Superior temporal gyrus (tissue), 1 donor: Measurements from ENCODE around the gene ACYP2.
"Not testable (repeated sequence)": the region's sequence is repeated elsewhere in the genome, so short reads cannot be mapped to it uniquely, and the experiment has no call there.

Experiments
- DNase-seq: peaks from one replicate; pipeline ENCODE4 v3.0.0-alpha.2; 2016; ENCODE audit errors: extremely low spot score

The ACYP2 gene

DNA sequence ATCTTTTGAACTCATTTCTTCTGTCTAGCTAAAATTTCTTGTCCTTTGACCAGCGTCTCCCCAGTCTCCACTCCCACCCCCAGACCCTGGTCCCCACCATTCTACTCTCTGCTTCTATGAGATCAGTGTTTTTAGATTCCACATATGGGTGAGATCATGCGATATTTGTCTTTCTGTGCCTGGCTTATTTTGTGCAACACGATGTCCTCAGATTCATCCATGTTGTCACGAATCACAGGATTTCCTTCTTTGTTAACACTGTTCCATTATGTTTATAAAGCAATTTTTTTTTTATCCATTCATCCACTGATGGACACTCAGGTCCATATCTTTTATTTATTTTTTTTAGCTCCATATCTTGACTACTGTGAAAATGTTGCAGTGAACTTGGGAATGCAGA lies 16.0 kb upstream of the ACYP2 start:
- DNase-seq, result no peak

DNA sequence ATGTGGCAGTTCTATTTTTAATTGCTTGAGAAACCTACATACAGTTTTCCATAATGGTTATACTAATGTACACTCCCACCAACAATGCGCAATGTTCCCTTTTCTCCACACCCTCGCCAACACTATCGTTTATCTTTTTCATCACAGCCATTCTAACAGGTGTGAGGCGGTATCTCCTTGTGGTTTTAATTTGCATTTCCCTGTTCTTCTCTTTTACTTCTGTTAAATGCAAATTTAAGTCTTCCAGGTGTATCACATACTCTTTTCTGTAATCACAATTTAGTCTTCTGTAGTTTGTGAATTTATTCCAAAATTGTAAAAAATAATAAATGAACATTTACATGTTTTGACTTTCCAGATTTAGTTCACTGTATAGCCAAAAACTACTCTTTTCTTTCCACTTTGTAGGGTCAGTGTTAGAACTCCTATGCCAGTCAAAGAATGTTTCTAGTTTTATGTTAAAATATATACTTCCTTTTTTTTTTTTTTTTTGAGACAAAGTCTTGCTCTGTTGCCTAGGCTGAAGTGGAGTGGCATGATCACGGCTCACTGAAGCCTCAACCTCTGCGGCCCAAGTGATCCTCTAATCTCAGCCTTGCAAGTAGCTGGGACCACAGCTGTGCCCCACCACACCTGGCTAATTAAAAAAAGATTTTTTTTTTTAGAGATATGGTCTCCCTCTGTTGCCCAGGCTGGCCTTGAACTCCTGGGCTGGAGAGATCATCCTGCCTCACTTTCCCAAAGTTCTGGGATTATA lies 15.4 kb upstream of the ACYP2 start:
- DNase-seq, result no peak

DNA sequence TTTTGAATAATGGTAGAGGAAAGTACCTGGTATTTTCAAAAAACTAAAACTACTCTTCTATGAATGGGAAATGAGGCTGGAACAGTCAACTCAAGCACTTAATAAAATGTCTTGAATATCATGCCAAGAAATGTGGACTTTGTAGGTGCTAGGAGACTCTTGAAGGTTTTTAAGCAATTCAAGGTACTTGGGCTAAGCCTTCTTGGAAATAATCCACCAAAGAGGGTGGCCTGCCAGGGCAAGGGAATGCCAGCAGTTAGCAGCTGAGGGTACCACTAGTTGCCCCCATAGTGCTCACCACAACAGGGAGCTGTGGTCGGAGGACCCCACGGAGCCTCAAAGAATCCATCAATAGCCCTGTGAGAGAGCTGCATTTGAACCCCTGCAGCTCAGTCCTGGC lies 14.6 kb upstream of the ACYP2 start:
- no peak for DNase-seq

DNA sequence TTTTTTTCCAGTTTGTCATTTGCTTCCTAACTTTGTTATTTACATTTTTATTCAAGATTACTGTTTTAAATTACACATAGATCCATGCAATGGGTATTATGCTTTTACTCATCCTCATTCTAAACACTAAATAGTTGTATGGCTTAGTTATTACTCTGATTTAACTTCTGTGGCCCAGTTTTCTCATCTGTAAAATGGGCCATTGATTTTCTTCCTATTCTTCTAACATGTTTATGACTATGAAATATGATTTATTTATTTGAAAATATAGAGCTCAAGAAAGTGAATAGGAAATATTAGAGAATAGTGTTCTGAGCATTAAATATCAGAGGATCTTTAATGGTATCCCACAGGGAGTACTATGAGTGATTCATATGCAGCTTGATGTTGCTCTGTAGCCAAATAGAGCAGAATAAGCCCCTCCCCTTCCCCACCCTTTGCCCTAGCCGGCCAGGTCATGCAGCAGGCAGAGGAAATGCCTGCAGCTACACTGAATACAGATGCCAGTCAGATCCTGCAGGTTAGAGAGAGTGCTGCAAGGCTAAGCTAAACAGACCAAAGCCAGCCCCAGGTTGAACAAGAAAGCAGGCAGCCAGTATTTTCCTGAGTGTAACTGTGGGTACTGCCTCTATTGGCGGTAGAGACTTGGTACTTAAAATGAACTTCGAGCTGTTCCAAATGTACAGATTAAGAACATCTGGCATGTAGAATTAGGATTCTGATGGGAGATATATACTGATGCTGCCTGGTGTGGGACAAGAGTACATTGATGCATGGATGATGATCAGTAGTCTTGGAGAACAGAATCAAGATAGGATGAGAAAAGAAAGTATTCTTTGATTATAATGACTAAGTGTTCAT lies 11.7 kb upstream of the ACYP2 start:
- DNase-seq, result no peak

DNA sequence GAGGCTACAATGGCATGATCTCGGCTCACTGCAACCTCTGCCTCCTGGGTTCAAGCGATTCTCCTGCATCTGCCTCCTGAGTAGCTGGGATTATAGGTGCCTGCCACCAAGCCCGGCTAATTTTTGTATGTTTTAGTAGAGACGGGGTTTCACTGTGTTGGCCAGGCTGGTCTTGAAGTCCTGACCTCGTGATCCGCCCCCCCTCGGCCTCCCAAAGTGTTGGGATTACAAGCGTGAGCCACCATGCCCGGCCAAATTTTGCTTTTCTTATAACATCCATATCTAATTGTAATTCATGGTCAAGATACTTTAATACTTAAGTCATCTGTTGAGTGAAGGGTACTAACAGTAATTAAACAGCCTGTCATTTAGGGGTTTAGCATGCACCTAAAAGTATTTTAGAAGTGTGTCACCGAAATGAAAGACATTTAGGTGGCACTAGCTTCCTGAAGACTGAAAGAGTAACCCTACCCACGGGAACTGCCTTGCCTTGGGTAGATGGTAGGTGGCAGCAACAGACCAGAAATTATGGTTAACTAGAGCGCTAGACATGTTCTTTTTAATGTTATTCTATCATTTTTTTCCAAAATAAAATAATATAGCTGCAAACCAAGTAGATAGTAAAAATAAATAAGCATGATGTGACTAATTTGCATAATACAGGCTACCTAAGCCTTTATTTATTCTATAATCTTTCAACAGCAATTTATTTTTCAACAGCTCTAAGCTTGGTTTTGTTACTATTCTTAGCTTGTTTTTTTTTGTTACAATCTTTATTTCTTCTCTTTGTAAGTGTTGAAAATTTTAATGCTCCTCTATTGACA lies 8.6 kb upstream of the ACYP2 start:
- peak; percentile 87 for DNase-seq

DNA sequence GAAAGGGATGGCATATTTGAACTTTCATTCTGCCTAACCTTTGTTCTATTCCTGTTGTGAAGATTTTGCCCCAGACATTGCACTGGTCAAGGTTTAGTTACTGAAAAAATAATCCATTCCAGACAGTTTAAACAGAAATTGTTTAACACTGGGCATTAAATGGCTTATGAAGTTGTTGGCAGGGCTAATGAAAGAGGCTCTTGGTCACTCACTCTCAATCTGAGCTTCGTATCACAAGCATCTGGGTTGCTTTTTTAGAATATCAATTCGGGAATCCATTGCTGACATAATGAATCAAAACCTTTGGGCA lies 8.0 kb upstream of the ACYP2 start:
- DNase-seq, result peak; percentile 67

DNA sequence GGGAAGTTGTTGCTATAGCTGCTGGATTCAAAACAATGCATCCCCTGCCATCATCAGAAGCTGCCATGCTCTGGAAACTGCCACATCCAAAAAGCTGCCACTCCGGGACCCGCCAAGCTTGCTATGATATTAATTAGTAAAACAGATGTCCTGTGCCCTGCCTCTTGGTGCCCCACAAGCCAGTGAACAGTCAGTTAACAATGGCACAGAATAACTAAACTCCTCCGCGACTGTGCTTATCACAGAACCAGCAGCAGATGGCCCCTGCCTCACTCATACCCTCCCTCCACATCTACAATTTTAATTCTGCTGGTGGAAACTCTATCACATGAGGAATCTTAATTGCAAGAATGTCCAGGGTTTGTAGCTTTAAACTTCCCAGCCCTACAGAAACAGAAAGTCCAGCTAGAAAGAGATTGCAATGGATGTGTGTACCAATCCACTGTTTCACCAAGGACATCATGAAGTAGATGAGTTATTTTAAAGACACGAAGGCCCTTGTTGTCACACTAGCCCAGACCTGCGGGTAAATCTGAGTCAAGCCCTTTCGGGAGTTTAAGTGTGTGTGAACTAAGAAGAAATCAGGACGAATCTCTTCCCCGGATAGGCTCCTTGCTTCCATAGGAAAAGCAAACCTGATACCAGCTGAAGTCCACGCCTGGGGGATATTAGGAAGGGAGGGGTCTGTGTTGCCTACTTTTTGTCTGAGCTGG lies 7.4 kb upstream of the ACYP2 start:
- DNase-seq, result no peak

DNA sequence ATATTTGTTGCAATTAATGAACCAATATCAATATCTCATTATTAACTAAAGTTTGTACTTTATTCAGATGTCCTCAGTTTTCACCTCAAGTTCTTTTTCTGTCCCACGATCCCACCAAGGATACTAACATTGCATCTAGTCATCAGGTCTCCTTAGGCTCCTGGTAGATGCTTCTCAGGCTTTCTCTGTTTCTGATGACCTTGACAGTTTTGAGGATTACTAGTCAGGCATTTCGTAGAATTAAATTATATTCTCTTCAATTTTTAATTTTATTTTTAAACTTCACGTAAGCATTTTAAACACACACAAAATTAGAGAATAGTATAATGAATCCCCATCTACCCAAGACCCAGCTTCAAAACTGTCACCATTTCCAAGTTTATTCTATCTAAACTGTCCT lies 5.6 kb upstream of the ACYP2 start:
- DNase-seq, result no peak

DNA sequence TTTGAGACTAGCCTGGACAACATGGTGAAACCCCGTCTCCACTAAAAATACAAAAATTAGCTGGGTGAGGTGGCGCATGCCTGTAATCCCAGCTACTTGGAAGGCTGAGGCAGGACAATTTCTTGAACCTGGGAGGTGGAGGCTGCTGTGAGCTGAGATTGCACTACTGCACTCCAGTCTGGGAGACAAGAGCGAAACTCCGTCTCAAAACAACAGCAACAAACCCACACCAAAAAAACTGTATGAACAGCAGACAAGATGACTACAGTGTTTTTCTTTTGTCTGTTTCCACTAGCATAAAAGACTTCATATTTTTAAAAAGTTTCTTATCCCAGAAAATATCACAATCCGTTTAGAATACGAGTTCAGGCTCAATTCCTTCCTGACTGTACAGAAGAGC lies 936 bp upstream of the ACYP2 start:
- peak; percentile 18 for DNase-seq

DNA sequence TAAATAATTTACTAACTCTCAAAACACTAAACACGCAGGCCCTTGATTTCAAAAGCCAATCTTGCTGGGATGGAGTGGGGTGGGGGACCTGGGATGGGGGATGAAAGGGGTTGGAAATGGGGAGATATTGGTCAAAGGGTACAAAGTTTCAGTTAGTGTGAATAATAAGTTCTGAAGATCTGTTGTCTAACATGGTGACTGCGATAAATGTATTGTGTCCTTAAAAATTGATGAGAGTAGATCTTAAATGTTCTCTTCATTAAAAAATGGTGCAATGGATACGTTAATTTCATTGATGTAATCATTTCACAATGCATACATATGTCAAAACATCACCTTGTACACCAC lies 505 bp upstream of the ACYP2 start:
- no peak for DNase-seq

DNA sequence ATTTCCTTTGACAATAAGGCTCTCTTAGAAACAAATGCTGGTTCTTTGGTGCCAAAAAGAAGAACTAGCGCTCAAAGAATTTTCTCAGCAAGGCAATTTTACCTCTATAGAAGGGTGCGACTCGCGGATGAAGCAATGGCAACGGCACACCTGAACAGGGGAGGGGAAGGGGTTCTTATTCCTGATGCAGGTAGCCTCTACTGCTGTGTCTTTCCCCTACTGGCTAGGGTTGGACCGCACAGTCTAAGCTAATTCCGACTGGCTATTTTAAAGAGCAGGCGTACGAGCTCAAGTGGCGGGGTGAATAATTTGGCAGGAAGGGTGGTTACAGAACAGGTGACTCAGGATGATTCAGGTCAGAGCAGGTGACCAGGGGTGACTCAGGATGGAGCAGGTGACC lies 1.2 kb downstream of the ACYP2 start:
- not testable (repeated sequence) for DNase-seq

DNA sequence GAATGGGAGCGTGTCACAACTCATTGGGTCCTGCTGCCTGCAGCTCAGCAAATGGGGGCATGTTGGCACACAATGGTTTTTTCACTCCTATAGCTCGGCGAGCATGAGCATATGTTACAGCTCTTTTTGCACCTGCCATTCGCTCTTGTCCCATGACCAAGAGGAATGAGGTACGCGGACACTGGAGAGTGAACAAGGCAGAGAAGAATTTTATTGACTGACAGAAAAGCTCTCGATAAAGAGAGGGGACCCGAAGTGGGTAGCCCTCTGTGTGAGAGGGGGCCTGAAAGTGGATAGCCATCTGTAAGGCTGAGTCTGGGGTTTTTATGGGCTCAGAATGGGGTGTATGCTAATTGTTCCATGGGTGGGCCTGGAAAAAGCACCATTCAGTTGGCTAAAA lies 5.5 kb downstream of the ACYP2 start:
- DNase-seq, result no peak

DNA sequence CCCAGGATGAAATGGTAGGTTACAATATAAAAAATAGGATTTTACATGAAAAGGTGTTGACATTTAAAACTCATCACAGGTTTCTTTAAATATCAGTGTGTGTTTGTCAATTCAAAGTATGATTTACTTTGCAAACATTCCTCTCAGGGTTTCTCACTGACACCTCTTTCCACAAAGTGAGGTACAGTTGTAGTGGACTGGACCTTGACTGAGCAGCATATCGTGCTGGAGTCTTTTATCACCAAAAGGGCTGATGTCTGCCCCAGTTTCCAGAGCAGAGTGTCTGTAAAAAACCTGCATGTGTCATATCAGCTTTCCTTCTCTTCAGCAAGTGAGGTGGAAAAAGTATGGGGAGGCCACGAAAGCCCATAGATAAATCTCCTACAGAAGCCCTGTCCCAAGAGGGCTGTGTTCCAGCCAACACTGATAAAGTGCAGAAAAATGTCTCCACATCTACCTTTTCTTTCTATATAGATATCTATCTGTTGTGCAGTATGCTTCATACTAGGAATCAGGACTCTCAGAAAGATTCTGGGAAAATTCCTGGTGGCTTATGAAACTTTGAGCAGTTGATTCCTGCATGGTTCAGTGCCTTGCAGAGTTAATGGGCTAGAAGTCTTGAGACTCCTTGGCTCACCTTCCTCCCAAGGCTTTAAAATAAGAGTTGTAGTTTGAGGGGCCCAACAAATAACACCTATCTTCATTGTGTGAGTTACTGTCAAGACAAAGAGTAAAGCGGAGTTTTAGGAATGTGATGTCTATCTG lies 6.9 kb downstream of the ACYP2 start:
- no peak for DNase-seq

DNA sequence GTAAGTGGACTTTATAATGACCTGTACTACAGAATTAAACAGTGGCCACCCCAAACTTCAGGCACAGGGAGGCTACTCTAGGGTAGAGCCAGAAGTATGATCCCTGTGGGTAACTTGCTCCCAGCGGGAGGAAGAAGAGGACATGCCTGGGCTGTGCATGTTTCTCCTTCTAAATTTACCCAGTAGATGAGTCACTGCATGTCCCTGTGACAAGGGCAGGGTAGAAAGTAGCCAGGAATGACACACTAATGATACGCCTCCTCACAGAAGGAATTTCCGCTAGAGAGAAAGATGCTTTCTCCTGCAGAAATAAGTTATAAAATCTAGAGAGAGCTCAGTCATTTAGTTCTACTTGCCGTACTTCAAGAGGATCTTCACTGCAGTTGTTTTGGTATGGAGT lies 7.5 kb downstream of the ACYP2 start:
- peak; percentile 42 for DNase-seq

DNA sequence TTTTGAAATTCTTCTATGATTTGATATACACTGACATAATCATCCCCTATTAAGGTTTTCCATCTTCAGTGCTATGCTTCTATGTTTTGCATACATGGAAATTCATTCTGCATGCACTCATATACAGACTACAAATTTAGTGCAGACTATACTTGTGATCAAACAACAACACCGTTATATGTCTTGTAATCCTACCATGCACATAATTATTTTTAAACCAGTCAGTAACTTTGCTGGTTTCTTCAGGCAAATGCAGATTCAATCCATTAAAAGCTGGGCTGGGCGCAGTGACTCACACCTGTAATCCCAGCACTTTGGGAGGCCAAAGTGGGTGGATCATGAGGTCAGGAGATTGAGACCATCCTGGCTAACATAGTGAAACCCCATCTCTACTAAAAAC lies 11.8 kb downstream of the ACYP2 start:
- not testable (repeated sequence) for DNase-seq

DNA sequence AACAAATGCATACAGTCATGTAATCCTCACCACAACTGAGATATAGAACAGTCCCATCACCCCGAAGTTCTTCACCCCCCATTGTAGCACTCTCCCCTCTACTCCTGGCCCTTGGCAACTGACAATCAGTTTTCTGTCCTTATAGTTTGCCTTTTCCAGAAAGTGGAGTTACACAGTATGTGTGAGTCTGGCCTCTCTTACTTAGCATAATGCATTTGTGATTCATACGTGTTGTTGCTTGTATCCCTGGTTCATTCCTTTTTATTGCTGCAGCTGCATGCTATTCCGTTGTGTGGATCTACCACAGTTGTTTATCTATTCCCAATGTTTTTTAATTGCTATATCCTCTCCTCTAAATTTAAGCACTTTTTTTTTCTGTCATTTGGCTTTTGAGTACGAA lies 17.6 kb downstream of the ACYP2 start:
- no peak for DNase-seq

DNA sequence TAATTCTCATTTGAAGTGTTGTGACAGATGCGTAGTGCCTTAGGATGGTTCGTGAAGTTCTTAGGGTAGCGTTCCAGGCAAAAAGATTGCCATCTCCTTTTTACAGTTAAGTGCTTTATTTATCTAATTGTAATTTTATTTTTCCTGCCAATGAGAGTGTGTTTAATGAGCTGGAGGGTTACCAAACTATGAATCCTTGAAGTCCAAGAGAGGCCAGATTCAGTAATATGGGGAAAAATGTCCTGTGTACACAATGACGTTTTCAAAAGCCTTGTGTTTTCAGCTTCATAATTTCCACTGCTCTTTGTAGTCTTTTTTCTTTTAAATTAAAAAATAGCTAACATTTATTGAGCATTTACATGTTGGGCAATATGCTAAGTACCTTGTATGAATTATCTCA lies 23.8 kb downstream of the ACYP2 start:
- DNase-seq, result no peak

DNA sequence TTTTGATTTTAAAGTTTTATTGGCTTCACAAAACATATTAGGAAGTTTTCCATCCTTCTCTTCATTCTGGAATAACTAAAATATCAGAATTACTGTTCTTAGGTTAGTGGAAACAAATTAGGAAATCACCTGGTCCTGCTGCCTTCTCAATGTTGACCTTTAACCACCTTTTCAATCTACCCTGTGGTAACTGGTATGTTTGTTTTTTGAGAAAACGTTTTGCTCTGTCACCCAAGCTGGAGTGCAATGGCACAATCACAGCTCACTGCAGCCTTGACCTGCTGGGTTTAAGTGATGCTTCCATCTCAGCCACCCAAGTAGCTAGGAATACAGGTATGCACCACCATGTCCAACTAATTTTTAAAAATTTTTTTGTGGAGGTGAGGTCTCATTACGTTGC lies 28.4 kb downstream of the ACYP2 start:
- no peak for DNase-seq

DNA sequence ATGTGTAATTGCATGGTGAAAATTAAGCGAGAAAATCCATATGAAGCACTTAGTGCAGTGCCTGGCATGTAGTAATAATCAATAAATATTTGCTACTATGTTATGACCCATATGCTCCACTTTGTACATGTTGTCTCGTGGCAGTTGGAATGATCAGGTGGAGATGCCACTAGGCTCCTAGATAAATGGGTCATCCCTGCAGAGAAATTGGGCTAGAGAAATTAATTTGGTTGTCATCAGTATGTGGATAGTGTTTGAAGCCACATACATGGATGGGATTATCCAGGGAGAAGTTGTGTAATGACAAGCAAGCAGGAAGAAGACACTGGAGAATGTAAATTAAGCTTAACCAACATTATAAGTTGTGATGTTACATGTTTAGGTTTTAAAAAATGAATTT lies 33.0 kb downstream of the ACYP2 start:
- DNase-seq, result no peak

DNA sequence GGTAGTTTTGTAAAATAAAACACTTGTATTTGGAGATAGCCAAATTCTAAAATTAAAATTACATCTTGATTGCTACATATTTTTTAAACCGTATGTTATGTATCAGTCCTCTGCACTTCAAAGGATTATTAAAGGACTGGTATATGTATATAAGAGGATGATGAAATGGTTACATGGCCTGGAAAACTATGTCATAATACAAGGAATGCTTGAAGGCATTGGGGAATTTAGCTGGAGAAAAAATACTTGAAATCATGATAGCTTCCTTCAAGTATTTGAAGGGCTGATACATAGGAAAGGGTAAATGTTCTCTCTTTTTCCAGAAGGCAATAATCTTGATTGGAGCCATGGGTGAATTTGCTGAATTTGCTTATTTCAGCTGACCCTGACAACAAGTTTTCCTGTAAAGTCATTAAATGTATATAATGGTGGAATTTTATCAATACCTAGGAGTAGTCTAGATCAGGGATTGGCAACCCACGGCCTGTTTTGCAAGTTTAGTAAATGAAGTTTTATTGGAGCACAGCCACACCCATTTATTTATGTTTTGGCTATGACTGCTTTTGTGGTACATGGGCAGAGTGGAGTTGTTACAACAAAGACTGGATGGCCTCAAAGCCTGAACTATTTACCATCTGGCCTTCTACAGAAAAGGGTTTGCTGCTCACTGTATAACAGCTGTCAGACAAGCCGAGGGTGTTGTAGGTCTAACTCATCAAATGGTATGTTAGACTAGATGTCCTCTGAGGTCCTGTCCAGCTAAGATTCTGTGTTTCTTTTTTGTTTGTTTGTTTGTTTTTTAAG lies 34.4 kb downstream of the ACYP2 start:
- DNase-seq, result no peak
